22Rv1 (cell line): Measurements from ENCODE around the gene VTN.

Experiments used
- ZFX ChIP-seq: fragments of 450-650 bp; IDR thresholded peaks from 2 replicates; pipeline ENCODE4 v1.6.1; 2017; ENCODE audit warnings: antibody characterized with exemption, borderline replicate concordance
- TF ChIP-seq, protein P1 (sequence below): fragments of 450-650 bp; IDR thresholded peaks from 2 replicates; pipeline ENCODE4 v1.5.1; 2017; ENCODE audit warnings: mild to moderate bottlenecking

DNA sequence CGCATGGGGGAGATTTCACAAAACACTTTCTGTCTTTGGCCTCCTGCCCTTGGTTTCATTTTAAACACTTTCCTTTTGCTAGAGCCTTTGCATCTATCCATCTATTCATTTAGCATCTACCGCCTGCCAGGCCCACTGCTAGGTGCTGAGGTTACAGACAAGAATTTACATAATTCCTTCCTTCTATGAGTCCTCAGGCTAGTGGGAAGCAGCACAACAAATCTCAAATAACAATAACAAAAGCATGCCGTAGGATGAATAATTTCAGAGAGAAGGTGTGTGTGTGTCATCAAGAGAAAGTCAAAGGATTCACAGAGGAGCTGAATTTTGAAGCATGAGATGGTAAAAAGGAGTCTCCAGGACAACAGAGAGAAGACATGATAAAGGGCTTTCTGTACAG lies 42.0 kb upstream of the VTN start:
- TF ChIP-seq, protein P1, sequence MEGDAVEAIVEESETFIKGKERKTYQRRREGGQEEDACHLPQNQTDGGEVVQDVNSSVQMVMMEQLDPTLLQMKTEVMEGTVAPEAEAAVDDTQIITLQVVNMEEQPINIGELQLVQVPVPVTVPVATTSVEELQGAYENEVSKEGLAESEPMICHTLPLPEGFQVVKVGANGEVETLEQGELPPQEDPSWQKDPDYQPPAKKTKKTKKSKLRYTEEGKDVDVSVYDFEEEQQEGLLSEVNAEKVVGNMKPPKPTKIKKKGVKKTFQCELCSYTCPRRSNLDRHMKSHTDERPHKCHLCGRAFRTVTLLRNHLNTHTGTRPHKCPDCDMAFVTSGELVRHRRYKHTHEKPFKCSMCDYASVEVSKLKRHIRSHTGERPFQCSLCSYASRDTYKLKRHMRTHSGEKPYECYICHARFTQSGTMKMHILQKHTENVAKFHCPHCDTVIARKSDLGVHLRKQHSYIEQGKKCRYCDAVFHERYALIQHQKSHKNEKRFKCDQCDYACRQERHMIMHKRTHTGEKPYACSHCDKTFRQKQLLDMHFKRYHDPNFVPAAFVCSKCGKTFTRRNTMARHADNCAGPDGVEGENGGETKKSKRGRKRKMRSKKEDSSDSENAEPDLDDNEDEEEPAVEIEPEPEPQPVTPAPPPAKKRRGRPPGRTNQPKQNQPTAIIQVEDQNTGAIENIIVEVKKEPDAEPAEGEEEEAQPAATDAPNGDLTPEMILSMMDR, result no peak
- TF ChIP-seq ZFX, result no peak
